GM12878 (cell line): ENCODE measurements around the gene EWSR1. TPM values are rescaled to one million over a fixed set of nuclear protein-coding genes. Genes with fewer than 3 reads are reported as not detected.

ENCODE experiments used
- ATAC-seq: fragments of 200-7000 bp; cut with Tn5 transposase; 3 replicates; pipeline ENCODE4 v1.9.1; 2020; ENCODE audit warnings: mild to moderate bottlenecking, moderate library complexity
- BruUV-seq: library from RNA; stranded (reverse); fragments of 400-500 nt; replicated peaks from 2 replicates; lab custom pipeline; 2021; lab: Mats Ljungman, UMichigan
- CTCF ChIA-PET: fragments of 300-600 bp; sonication (Branson Sonifier 250); formaldehyde crosslinking; extraction: SDS; loops from one replicate; lab custom pipeline; 2021; ENCODE audit warnings: inconsistent platforms; lab: Yijun Ruan, JAX
- POLR2A ChIA-PET: fragments of 350-600 bp; formaldehyde crosslinking; extraction: SDS; loops from one replicate; lab custom pipeline; 2021; ENCODE audit warnings: inconsistent platforms; lab: Charles Lee
- RAD21 ChIA-PET: fragments of 300-600 bp; sonication (Branson Sonifier 250); formaldehyde crosslinking; loops from one replicate; lab custom pipeline; 2023; ENCODE audit warnings: antibody characterized with exemption; ENCODE audit not compliant: unreplicated experiment; lab: Charles Lee
- SMC1A ChIA-PET: fragments of 300-600 bp; sonication (Branson Sonifier 250); formaldehyde crosslinking; loops from one replicate; lab custom pipeline; 2023; ENCODE audit not compliant: unreplicated experiment, uncharacterized antibody; lab: Charles Lee
- DNase-seq: peaks from one replicate; pipeline ENCODE4 v3.0.0-alpha.2; 2011; ENCODE audit warnings: low read depth, low spot score
- FAIRE-seq: peaks from 3 replicates; lab custom pipeline; 2011; peaks lifted over from hg19 to GRCh38; lab: Jason Lieb, UNC
- H2AFZ ChIP-seq: 2 replicates; pipeline ENCODE4 v1.6.0; 2011; ENCODE audit warnings: low read depth, low read length, control low read depth; ENCODE audit not compliant: control insufficient read depth
- H3K27ac ChIP-seq: 2 replicates; pipeline ENCODE4 v1.5.1; 2011; ENCODE audit warnings: control low read depth; ENCODE audit not compliant: control insufficient read depth, insufficient read depth
- H3K27me3 ChIP-seq, 2 experiments: replicated peaks in 1 of 2; 2 replicates each; pipeline versions ENCODE4 v1.6.0 to v1.6.1; 2011; ENCODE audit warnings: low read length in 1 of 2; ENCODE audit not compliant: control insufficient read depth in 2 of 2, insufficient read depth in 2 of 2
- H3K36me3 ChIP-seq, 2 experiments: 2 replicates each; pipeline ENCODE4 v1.5.1; 2011; ENCODE audit warnings: low read length in 1 of 2; ENCODE audit not compliant: control insufficient read depth in 2 of 2, insufficient read depth in 2 of 2
- H3K4me1 ChIP-seq: 2 replicates; pipeline ENCODE4 v1.6.1; 2011; ENCODE audit warnings: mild to moderate bottlenecking, low read length, moderate library complexity, mixed read lengths; ENCODE audit not compliant: control insufficient read depth, insufficient read depth
- H3K4me2 ChIP-seq: 2 replicates; pipeline ENCODE4 v1.6.0; 2011; ENCODE audit warnings: control low read depth; ENCODE audit not compliant: control insufficient read depth, insufficient read depth
- H3K4me3 ChIP-seq: fragments of 200-600 bp; sonication (generic); 2 replicates; pipeline ENCODE4 v1.5.1; 2016
- H3K79me2 ChIP-seq: 2 replicates; pipeline ENCODE4 v1.6.0; 2011; ENCODE audit warnings: low read length; ENCODE audit not compliant: control insufficient read depth, insufficient read depth
- H3K9ac ChIP-seq: 2 replicates; pipeline ENCODE4 v1.8.0; 2011; ENCODE audit warnings: low read length, control low read depth, mixed read lengths; ENCODE audit not compliant: control insufficient read depth, insufficient read depth
- H3K9me3 ChIP-seq: replicated peaks from 3 replicates; pipeline ENCODE4 v1.5.1; 2011; ENCODE audit warnings: mild to moderate bottlenecking, low read length; ENCODE audit not compliant: control insufficient read depth, insufficient read depth
- H4K20me1 ChIP-seq: 2 replicates; pipeline ENCODE4 v1.6.0; 2011; ENCODE audit not compliant: control insufficient read depth, insufficient read depth
- GATAD2B ChIP-seq: fragments of 450-650 bp; conservative IDR thresholded peaks from 2 replicates; pipeline ENCODE4 v1.6.1; 2017; ENCODE audit warnings: low read depth, mild to moderate bottlenecking, moderate library complexity
- IRF4 ChIP-seq: IDR thresholded peaks from 2 replicates; pipeline ENCODE4 v1.6.1; 2011; ENCODE audit warnings: low read depth, low read length
- NKRF ChIP-seq: fragments of 450-650 bp; conservative IDR thresholded peaks from 2 replicates; pipeline ENCODE4 v1.6.1; 2017; ENCODE audit warnings: mild to moderate bottlenecking, moderate library complexity
- NR2C1 ChIP-seq: fragments of 450-650 bp; IDR thresholded peaks from 2 replicates; pipeline ENCODE4 v1.6.1; 2017; ENCODE audit warnings: antibody characterized with exemption, mild to moderate bottlenecking, moderate library complexity
- PAX5 ChIP-seq: IDR thresholded peaks from 2 replicates; pipeline ENCODE4 v1.6.1; 2011; ENCODE audit warnings: low read depth, low read length, borderline replicate concordance
- PAX8 ChIP-seq: fragments of 450-650 bp; IDR thresholded peaks from 2 replicates; pipeline ENCODE4 v1.6.1; 2017; ENCODE audit warnings: mild to moderate bottlenecking, moderate library complexity
- PML ChIP-seq: IDR thresholded peaks from 2 replicates; pipeline ENCODE4 v1.6.1; 2012; ENCODE audit warnings: low read length, inconsistent platforms
- POLR2AphosphoS2 ChIP-seq: IDR thresholded peaks from 2 replicates; pipeline ENCODE4 v1.6.1; 2011; ENCODE audit warnings: low read depth, mild to moderate bottlenecking, low read length, improper control_type of control experiment, moderate library complexity
- POLR2AphosphoS5 ChIP-seq: IDR thresholded peaks from 2 replicates; pipeline ENCODE4 v1.6.1; 2011; ENCODE audit warnings: mild to moderate bottlenecking, low read length, inconsistent platforms
- POU2F2 ChIP-seq: IDR thresholded peaks from 3 replicates; pipeline ENCODE4 v1.6.1; 2011; ENCODE audit warnings: low read depth, mild to moderate bottlenecking, low read length, borderline replicate concordance
- RBBP5 ChIP-seq: fragments of 200-600 bp; sonication (generic); conservative IDR thresholded peaks from 2 replicates; pipeline ENCODE4 v1.6.1; 2016
- RELA ChIP-seq: fragments of 450-650 bp; IDR thresholded peaks from 2 replicates; pipeline ENCODE4 v1.8.0; 2014; ENCODE audit warnings: borderline replicate concordance; ENCODE audit not compliant: partially characterized antibody
- SIX5 ChIP-seq: IDR thresholded peaks from 2 replicates; pipeline ENCODE4 v1.6.1; 2011; ENCODE audit warnings: mild to moderate bottlenecking, low read depth, low read length, moderate library complexity; ENCODE audit not compliant: severe bottlenecking
- SMAD5 ChIP-seq: IDR thresholded peaks from 2 replicates; pipeline ENCODE4 v1.6.1; 2016; ENCODE audit warnings: antibody characterized with exemption, low read depth
- TCF3 ChIP-seq: IDR thresholded peaks from 2 replicates; pipeline ENCODE4 v1.6.1; 2012; ENCODE audit warnings: low read depth, mild to moderate bottlenecking, low read length, borderline replicate concordance; ENCODE audit not compliant: insufficient read depth
- ZNF592 ChIP-seq: fragments of 450-650 bp; IDR thresholded peaks from 2 replicates; pipeline ENCODE4 v1.6.1; 2017; ENCODE audit warnings: mild to moderate bottlenecking, moderate library complexity
- ZNF622 ChIP-seq: fragments of 450-650 bp; IDR thresholded peaks from 2 replicates; pipeline ENCODE4 v1.6.1; 2017; ENCODE audit warnings: mild to moderate bottlenecking, inconsistent platforms
- WGBS: methylation state at CpG from one replicate; pipeline ENCODE4 v1.1.6; 2016; ENCODE audit warnings: low lambda C conversion rate; ENCODE audit not compliant: insufficient replicate concordance, insufficient coverage; ENCODE audit errors: missing lambda C conversion rate; 5-methylcytosine and 5-hydroxymethylcytosine counted together
- in situ Hi-C: fragments of 300-500 bp; cut with MboI; formaldehyde crosslinking; loops from 9 replicates; pipeline ENCODE4 v1.14.3; 2018; ENCODE audit warnings: mixed read lengths
- intact Hi-C: fragments of 100-400 bp; cut with micrococcal nuclease; formaldehyde crosslinking; loops from one replicate; pipeline ENCODE4 v1.14.2; 2022; ENCODE audit not compliant: unreplicated experiment
- polyA plus RNA-seq, 11 experiments: library from polyadenylated mRNA; depleted of rRNA in 4 of 11; unstranded in 6 of 11; stranded (reverse) in 5 of 11; fragments of >200 nt; fragmentation: Nextera tagmentation in 4 of 11; fragmentation: Illumina TruSeq in 1 of 11; extraction: Ambion mirVana in 4 of 11; extraction: Trizol in 1 of 11; gene quantifications; 1 replicate in 1 of 11; 2 replicates in 10 of 11; pipeline versions ENCODE4 v1.2.1 to v1.2.3, GENCODE V29; 2011 to 2016; ENCODE audit warnings: inconsistent platforms in 2 of 11, missing spikeins in 2 of 11, low read depth in 1 of 11
- total RNA-seq, 4 experiments: library from RNA; depleted of rRNA in 3 of 4; stranded (reverse); fragments of >200 nt in 3 of 4; fragmentation: Illumina TruSeq in 1 of 4; extraction: Trizol in 1 of 4; gene quantifications; 2 replicates each; pipeline versions ENCODE4 v1.2.1 to v1.2.3, GENCODE V29; 2013 to 2021

The EWSR1 gene
- total and polyA plus RNA-seq, 10 of the 15 experiments (the other 5 are each of a cell fraction or from before 2014, with no cell fraction given): 130 to 480 (median 356) TPM

- TF ChIP-seq TCF3 (0 out of 2 replicates have a peak, but pooled peaks have one; percentile 33), GATAD2B (peak; percentile 24; the same call in 1 of the 2 replicates), PML (no peak)
These were observed 42.8 kb downstream of the EWSR1 start (continued) for GRCh38 chr22:29310863-29311339.

GRCh38 chr22:29311464-29312217 lies 43.6 kb downstream of the EWSR1 start:
- POLR2A ChIA-PET: interaction anchor here (0.9 kb wide), 1 partner anchor 12 kb away, joined by 3 read pairs; no protein-coding TSS in a partner anchor
- H3K4me3 ChIP-seq: no peak overlapping the region
- no peaks in the 10 kb centered on the region for H3K36me3 ChIP-seq
- no peaks in the 10 kb centered on the region for H3K79me2 ChIP-seq
- no peak overlapping the region for H2AFZ ChIP-seq
- peaks cover 7 to 8% of the 10 kb centered on the region in 2 experiments; a peak in 3 of 4 replicates for H3K27me3 ChIP-seq
- TF ChIP-seq PAX8: no peak
- TF ChIP-seq PML: no peak
- no peak for TF ChIP-seq RBBP5
- no peak for TF ChIP-seq IRF4
- TF ChIP-seq PAX5: no peak
- no peak for TF ChIP-seq NKRF
- TF ChIP-seq ZNF592: no peak
- TF ChIP-seq SMAD5: no peak
- no peak for TF ChIP-seq NR2C1
- TF ChIP-seq POLR2AphosphoS2: no peak
- TF ChIP-seq POU2F2: no peak
- TF ChIP-seq SIX5: no peak
- no peak for TF ChIP-seq RELA
- no peak for TF ChIP-seq ZNF622
- TF ChIP-seq POLR2AphosphoS5: no peak
- SMC1A ChIA-PET: no interaction called here
- WGBS: 55% methylated on average over 48 of the region's 50 CpGs
- RAD21 ChIA-PET: no interaction called here
- H3K9ac ChIP-seq: no peak overlapping the region
- in situ Hi-C loops (no loop called here), intact Hi-C loops (no loop called here)
- H4K20me1 ChIP-seq: no peaks in the 10 kb centered on the region
- BruUV-seq: no TSS peak
- no peak for FAIRE-seq
- no peak overlapping the region for H3K4me2 ChIP-seq
- no peaks in the 10 kb centered on the region for H3K9me3 ChIP-seq
- no peaks in the 10 kb centered on the region for H3K4me1 ChIP-seq
- no peak for ATAC-seq
- DNase-seq: no peak
- H3K27ac ChIP-seq: no peak overlapping the region
- CTCF ChIA-PET: no interaction called here
